Heart left ventricle (tissue), 13 donors: ENCODE measurements around the gene ARHGAP33.

Experiments
- POLR2A ChIP-seq, 2 donors: fragments of 450-650 bp; IDR thresholded peaks; one replicate each; pipeline ENCODE4 v1.6.1; 2017; ENCODE audit warnings: antibody characterized with exemption in 2 of 2, mild to moderate bottlenecking in 2 of 2, moderate library complexity in 2 of 2
- TF ChIP-seq, protein P1 (sequence below), 12 donors: fragments of 200-600 bp; sonication (generic) in 4 of 12; IDR thresholded peaks; one replicate each; pipeline versions ENCODE4 v1.5.0 to v1.8.0; 2018 to 2022; ENCODE audit warnings: antibody characterized with exemption in 12 of 12, mild to moderate bottlenecking in 5 of 12
- donor health status: ischemic (EF 13 %, LVEDD 7.1; RV severe dilation, severe dysfunction).
- donor health status: DM: no; HTN: yes; CAD: no.
- donor health status: DM: no; HTN: no; CAD: no.
- donor health status: ischemic (EF 25% LVEDD 6.9; RV normal size, moderate dysfunction).
- donor health status: ischemic (EF 25% LVEDD 5.7; RV mildly dilated, moderate dysfunction).
- donor health status: ischemic (EF 35%, LVEDD 5.7; RV mildly dilated, moderate dysfunction).
- donor health status: nonischemic (EF 11% LVEDD 7.7; RV severe dilation, severe dysfunction).
- donor health status: DM: yes; HTN: yes; CAD: no.
- donor health status: PGD.
- donor health status: ischemic (EF 29% LVEDD 5.4; RV normal size, mild dysfunction).
- donor health status: nonischemic (EF 23%, LVEDD 6.1; RV moderate dilation, normal function).

DNA sequence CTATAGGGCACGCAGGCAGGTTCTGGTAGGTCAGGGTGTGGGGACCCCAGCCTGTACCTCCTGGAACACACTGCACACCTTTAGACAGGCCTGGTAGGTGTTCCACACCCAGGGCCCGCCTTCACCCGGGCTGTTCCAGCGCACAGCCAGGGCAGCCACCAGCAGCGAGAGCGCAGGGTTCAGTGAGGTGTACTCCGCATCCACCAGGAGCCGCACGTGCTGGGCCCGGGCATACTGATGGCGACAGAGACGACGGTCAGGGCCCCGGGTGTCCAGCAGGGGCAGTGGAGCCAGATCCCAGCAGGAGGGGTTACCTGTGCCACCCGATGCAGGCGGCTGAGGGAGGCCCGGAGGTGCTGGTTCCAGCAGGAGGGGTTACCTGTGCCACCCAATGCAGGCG lies 31.2 kb downstream of the ARHGAP33 start:
- TF ChIP-seq, protein P1, sequence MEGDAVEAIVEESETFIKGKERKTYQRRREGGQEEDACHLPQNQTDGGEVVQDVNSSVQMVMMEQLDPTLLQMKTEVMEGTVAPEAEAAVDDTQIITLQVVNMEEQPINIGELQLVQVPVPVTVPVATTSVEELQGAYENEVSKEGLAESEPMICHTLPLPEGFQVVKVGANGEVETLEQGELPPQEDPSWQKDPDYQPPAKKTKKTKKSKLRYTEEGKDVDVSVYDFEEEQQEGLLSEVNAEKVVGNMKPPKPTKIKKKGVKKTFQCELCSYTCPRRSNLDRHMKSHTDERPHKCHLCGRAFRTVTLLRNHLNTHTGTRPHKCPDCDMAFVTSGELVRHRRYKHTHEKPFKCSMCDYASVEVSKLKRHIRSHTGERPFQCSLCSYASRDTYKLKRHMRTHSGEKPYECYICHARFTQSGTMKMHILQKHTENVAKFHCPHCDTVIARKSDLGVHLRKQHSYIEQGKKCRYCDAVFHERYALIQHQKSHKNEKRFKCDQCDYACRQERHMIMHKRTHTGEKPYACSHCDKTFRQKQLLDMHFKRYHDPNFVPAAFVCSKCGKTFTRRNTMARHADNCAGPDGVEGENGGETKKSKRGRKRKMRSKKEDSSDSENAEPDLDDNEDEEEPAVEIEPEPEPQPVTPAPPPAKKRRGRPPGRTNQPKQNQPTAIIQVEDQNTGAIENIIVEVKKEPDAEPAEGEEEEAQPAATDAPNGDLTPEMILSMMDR (IDR thresholded peaks at IDR 0.05), result no peak
- TF ChIP-seq POLR2A (IDR thresholded peaks at IDR 0.05), result no peak
